ENCODE measurements around the gene CMYA5. TPM values are rescaled to one million over a fixed set of nuclear protein-coding genes. Genes with fewer than 3 reads are reported as not detected.

Gene CMYA5
- total and polyA plus RNA-seq, 4 donors: 1.3 to 2.9 (median 2.0) TPM

GRCh38 chr5:79686799-79687198, 2.8 kb upstream of the CMYA5 start:
- no peak for DNase-seq (ENCODE audit: low spot score)
- no peaks in the 10 kb centered on the region for H3K9me3 ChIP-seq (ENCODE audit: control insufficient read depth in 4 of 4, low read length in 3 of 4)
- no peaks in the 10 kb centered on the region for H3K27me3 ChIP-seq (ENCODE audit: control insufficient read depth in 4 of 4, insufficient read depth in 4 of 4, low read length in 3 of 4)
- H3K36me3 ChIP-seq (ENCODE audit: control insufficient read depth in 4 of 4, insufficient read depth in 3 of 4, low read depth in 1 of 4, low read length in 3 of 4): peaks cover under 1 to 24% (median 15%) of the 10 kb centered on the region in 4 donors
- H3K4me1 ChIP-seq (ENCODE audit: control insufficient read depth in 4 of 4, insufficient read depth in 4 of 4, low read length in 3 of 4): peaks cover 0 to 11% (median 7%) of the 10 kb centered on the region in 4 donors
- no peak overlapping the region for H3K4me3 ChIP-seq (ENCODE audit: low read depth in 1 of 3, low read length in 3 of 3)
- no peak overlapping the region for H3K27ac ChIP-seq (ENCODE audit: low read depth in 1 of 2, low read length in 2 of 2)
- TF ChIP-seq FOXA1 (IDR thresholded peaks at IDR 0.05) (no peak), FOXA2 (IDR thresholded peaks at IDR 0.05) (no peak), CTCF (IDR thresholded peaks at IDR 0.05; ENCODE audit: low read depth, low read length, missing input control) (no peak), SP1 (IDR thresholded peaks at IDR 0.05) (no peak), REST (IDR thresholded peaks at IDR 0.05) (no peak), HNF4A (conservative IDR thresholded peaks at IDR 0.05) (no peak), MAX (IDR thresholded peaks at IDR 0.05) (no peak), RAD21 (IDR thresholded peaks at IDR 0.05) (no peak), HNF4G (IDR thresholded peaks at IDR 0.05) (no peak), RXRA (IDR thresholded peaks at IDR 0.05) (no peak), JUND (IDR thresholded peaks at IDR 0.05) (no peak), NR2F2 (IDR thresholded peaks at IDR 0.05) (no peak), ZBTB33 (IDR thresholded peaks at IDR 0.05) (no peak), EGR1 (IDR thresholded peaks at IDR 0.05; ENCODE audit: low read depth in 2 of 2) (no peak), GABPA (IDR thresholded peaks at IDR 0.05 in 1 of 2, conservative IDR thresholded peaks at IDR 0.05 in 1 of 2) (no peak), YY1 (IDR thresholded peaks at IDR 0.05) (no peak), TAF1 (conservative IDR thresholded peaks at IDR 0.05) (no peak)
- 99% methylated on average over 1 of the region's 1 CpG for WGBS
- no peak overlapping the region for H3K9ac ChIP-seq (ENCODE audit: low read depth in 1 of 2, low read length in 2 of 2)

- 94% methylated on average over 1 of the region's 1 CpG for WGBS
- Histone ChIP-seq H3K36me3 (ENCODE audit: control insufficient read depth in 4 of 4, insufficient read depth in 3 of 4, low read depth in 1 of 4, low read length in 3 of 4) (peaks cover 0 to 16% (median 5%) of the 10 kb centered on the region in 4 donors), H3K27me3 (ENCODE audit: control insufficient read depth in 4 of 4, insufficient read depth in 4 of 4, low read length in 3 of 4) (no peaks in the 10 kb centered on the region), H3K4me3 (ENCODE audit: low read depth in 1 of 3, low read length in 3 of 3) (no peak overlapping the region), H3K4me1 (ENCODE audit: control insufficient read depth in 4 of 4, insufficient read depth in 4 of 4, low read length in 3 of 4) (peaks cover 0 to 11% (median 7%) of the 10 kb centered on the region in 4 donors), H3K9ac (ENCODE audit: low read depth in 1 of 2, low read length in 2 of 2) (no peak overlapping the region), H3K9me3 (ENCODE audit: control insufficient read depth in 4 of 4, low read length in 3 of 4) (no peaks in the 10 kb centered on the region), H3K27ac (ENCODE audit: low read depth in 1 of 2, low read length in 2 of 2) (no peak overlapping the region)
- TF ChIP-seq HNF4A (conservative IDR thresholded peaks at IDR 0.05): no peak
- TF ChIP-seq CTCF (IDR thresholded peaks at IDR 0.05; ENCODE audit: low read depth, low read length, missing input control): no peak
- no peak for TF ChIP-seq TAF1 (conservative IDR thresholded peaks at IDR 0.05)
- TF ChIP-seq NR2F2 (IDR thresholded peaks at IDR 0.05): no peak
- TF ChIP-seq ATF3 (IDR thresholded peaks at IDR 0.05): no peak
- no peak for TF ChIP-seq GABPA (IDR thresholded peaks at IDR 0.05 in 1 of 2, conservative IDR thresholded peaks at IDR 0.05 in 1 of 2)
- no peak for TF ChIP-seq RAD21 (IDR thresholded peaks at IDR 0.05)
- no peak for TF ChIP-seq RXRA (IDR thresholded peaks at IDR 0.05)
- TF ChIP-seq HNF4G (IDR thresholded peaks at IDR 0.05): no peak
- no peak for TF ChIP-seq FOXA2 (IDR thresholded peaks at IDR 0.05)
- DNase-seq (ENCODE audit: low spot score): no peak
Measured at GRCh38 chr5:79687889-79688288, 1.7 kb upstream of the CMYA5 start.
